NCI-H774 (cell line): ENCODE measurements around the gene TAF3.
"Not testable (repeated sequence)": the region's sequence is repeated elsewhere in the genome, so short reads cannot be mapped to it uniquely, and the experiment has no call there.

ENCODE experiments used
- DNase-seq: peaks from one replicate; lab custom pipeline; 2025; lab: John Stamatoyannopoulos, UW

TAF3 gene

DNA sequence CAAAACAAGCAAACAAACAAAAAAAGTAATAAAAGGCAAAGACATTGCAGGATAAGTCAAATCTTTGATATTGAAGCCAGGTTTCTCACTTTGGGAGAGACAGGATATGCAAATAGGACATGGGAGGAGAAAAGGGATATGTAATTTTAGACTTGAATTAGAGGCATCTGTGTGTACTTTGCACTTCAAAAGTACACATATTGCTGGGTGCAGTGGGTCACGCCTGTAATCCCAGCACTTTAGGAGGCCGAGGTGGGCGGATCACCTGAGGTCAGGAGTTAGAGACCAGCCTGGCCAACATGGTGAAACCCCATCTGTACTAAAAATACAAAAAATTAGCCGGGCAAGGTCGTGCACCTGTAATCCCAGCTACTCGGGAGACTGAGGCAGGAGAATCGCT lies 6.6 kb upstream of the TAF3 start:
- DNase-seq, result not testable (repeated sequence)

DNA sequence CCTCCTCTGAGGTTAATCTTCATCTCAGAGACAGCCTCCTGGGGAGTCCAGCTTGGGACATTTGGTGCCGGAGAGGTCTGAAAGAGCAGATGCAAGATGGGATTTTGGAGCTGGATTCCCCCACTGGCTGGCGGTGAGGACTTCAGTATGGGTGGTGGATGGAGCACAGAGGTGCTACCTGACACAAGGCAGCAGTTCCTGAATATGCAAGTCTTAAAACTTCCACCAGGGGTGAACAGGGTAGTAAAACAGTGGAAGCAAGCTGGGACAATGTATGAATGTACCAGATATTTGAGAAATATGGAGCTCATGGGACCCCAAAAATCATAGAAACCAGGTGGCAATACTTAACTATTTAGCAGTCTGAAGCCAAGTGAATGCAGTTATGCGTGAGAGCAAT lies 4.8 kb upstream of the TAF3 start:
- no peak for DNase-seq

DNA sequence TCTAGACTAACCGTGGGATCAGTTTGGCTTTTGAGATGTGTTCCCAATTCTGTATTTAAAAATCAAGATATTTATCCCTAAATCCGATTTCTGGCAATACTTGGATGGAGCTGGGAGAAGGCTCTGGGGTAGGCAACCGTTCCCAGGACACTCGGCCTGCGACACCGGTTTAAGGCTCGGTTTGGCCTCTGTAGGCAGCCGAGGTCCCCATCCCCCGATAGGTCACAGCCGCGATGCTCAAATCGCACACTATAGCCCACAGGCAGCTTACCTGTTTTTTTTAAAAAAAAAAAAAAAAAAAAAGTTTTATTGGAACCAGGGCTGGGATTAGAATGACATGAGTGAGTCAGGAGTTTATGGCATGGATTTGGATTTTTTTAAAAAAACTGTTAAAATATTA lies 729 bp upstream of the TAF3 start:
- no peak for DNase-seq

DNA sequence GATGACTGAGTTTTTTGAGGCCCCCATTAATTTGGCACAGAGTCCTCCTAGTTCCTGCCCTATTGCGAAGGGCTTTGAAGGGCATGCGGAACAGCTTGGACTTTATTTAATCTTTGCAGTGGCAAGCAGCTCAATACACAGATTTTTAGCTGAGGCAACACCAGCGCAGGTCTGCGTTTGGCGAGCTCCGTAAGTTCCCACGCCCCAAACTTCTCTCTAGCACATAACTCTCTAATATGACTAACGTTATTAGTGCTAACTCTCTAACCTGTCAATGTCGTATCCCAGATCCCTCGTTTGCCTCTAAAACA lies 366 bp upstream of the TAF3 start:
- DNase-seq, result no peak

DNA sequence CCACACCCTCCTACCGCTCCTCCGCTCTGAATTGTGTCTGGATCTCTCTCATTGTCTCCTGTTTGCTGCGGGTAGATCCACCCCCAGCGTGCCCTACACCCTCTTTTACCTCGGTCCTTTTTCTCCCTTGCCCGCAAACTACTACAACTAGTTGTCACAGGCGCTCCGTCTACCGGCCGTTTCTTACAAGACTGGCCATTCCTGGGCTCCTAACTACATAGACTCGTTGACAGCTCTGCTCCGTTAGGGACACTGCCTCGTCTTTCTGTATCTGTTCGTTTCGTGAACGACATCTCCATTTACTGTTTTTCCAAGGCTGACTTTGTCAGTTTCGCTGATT lies 786 bp downstream of the TAF3 start:
- no peak for DNase-seq

DNA sequence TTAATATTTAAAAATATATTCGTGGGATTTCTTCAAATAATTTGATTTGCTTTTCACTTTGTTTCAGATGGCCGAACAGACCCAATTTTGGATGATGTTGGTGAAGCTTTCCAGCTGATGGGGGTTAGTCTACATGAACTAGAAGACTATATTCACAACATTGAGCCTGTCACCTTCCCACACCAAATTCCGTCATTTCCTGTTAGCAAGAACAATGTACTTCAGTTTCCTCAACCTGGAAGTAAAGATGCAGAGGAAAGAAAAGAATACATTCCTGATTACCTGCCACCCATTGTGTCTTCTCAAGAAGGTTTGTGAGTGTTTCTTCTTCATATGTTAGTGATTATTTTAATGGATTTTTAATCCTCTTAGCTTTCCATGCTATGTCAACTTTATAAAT lies 5.9 kb downstream of the TAF3 start:
- DNase-seq, result no peak

DNA sequence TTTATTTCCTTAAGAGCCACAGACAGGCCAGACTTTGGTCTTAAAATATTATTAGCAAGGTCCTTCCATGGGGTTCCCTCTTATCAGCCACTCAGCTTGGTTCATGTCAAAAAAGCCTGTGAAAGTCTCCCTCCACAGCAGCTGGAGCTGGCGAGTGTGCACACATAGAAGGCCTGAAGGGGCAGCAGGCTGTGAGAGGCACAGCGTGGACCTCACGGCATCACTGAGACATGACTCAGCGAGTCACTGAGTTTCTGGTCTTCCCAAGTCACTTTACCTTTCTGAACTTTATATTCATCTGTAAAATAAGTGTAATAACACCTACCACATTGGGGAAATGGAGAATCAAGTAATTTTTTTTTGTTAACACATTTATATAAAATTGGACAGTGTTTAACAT lies 8.7 kb downstream of the TAF3 start:
- DNase-seq, result no peak

DNA sequence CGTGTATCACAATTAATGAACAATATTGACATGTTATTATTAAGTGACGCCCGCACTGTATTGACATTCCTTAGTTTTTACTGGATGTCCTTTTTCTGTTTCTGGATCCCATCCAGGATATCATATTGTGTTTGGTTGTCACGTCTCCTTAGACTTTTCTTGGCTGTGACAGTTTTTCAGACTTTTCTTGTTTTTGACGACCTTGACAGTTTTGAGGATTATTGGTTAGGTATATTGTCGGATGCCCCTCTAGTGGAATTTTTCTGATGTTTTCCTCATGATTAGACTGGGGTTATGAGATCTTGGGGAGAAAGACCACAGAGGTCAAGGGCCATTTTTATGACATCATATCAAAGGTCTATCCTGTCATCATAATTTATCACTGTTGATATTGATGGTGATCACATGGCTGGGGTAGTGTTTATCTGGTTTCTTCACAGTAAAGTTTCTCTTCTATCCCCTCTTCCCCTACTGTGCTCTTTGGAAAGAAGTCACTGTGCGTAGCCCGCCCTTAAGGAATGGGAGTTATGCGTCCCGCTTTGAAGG lies 11.1 kb downstream of the TAF3 start:
- no peak for DNase-seq

DNA sequence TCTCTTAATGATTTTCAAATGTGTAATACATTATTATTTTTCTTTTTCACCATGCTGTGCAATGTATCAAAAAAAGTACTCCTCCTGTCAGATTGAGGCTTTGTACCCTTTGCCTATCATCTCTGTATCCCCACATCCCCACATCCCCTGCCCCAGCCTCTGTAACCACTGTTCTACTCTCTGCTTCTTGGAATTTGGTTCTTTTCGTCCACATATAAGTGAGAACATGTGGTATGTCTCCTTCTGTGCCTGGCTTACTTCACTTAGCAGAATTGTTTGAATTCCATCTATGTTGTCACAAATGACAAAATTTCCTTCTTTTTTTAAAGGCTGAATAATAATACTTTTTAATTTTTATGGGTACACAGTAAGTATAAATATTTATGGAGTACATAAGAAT lies 13.8 kb downstream of the TAF3 start:
- DNase-seq, result no peak

DNA sequence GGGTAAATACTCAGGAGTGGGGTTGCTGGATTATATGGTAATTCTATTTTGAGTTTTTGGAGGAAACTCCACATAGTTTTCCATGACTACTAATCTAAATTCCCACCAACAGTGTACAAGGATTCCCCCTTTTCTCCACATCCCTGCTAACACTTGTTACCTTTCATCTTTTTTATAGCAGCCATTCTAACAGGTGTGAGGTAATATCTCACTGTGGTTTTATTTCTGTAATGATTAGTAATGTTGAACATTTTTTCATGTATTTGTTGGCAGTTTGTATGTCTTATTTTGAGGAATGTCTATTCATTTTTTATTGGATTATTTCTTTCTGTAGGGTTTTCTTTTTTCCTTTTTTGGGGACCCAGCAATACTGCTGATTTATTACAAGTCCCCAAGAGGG lies 14.9 kb downstream of the TAF3 start:
- no peak for DNase-seq

DNA sequence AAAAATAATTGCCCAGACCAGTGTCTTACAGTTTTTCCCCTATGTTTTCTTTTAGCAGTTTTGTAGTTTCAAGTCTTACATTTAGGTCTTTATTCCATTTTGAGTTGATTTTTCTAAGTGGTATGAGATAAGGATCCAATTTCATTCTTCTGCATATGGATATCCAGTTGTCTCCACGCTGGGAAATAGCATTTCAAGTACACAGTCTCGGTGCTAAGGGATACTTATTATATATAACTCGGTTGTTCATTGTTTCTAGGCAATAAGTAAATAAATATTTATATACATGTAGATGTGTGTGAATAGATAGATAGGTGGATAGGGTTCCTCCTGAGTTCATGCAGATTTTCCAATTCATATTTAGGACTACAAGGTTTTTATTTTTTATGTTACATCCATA lies 16.0 kb downstream of the TAF3 start:
- no peak for DNase-seq

DNA sequence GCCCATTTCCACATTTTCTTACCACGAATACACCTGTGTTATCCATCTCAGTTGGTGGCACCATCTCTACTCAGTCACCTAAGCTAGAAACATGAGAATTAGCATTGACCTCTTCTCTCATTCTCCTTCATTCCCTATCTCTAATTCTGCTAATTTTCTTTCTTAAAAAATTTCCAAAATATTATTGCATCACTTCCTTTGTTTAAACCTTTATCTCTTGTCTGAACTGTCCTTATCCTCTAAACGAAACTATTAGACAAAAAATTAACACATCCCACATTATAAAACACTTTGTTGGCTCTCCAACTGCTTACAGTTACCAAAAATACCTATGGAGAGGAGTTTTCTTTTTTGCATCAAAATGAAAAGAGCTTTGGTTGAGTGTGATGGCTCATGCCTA lies 18.3 kb downstream of the TAF3 start:
- no peak for DNase-seq

DNA sequence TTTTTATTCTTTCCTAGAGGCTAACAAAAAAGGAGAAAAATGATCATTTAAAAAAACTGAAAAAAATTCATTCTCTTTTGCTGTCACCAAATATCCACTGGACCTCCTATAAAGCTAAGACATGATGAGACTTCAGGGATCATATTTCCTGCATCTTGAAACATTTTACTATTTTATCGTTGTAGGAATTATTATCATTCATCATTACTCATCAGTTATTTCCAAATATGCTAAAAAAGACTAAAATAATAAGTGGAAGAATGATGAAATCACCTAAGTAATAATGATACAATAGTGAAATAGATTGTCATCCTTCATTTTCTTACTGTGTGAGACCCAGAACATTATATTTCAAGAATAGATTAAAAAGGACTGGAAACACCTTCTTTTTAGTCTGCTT lies 28.3 kb downstream of the TAF3 start:
- no peak for DNase-seq

DNA sequence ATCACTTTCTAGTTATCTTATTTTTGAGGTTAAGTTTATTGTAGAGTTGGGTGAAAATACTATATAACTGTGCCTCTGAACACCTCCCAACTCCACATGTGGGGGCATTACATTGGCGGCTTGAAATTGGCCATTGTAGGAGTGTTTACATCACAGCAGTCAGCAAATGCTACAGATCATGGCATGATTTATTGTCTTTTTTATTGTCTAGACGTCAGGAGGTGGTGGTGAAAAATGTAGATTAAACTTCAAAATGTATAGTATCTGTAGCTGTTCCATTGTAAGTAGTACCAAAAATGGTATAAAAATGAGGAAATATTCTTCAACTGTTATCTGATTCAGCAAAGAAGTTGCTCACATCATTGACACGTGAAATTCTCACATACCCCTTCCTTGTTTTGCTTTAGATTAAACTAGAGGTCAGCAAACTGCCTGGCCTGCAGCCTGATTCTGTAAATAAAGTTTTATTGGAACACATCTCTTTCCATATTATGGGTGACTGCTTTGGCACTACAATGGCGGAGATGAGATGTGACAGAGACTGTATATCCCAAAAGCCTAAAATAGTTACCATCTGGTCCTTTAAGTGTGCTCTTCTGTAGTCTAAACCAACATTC lies 35.0 kb downstream of the TAF3 start:
- DNase-seq, result no peak

DNA sequence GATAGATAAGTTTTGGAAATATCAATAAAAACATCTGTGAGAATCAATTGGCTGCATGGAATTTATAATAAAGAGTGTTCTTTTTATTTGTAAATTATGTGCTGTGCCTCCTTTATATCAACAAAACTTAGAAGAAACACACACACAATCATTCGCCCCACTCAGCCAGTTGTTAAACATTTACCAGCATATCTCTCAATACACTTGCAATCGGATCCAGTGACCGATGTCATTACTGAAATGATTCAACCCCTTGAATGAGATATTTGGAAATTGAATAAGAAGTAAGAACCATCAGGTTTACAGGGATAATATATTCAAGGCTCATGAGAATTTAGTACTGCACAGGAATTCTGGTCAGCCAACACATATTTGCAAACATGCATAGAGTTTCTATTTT lies 35.6 kb downstream of the TAF3 start:
- no peak for DNase-seq

DNA sequence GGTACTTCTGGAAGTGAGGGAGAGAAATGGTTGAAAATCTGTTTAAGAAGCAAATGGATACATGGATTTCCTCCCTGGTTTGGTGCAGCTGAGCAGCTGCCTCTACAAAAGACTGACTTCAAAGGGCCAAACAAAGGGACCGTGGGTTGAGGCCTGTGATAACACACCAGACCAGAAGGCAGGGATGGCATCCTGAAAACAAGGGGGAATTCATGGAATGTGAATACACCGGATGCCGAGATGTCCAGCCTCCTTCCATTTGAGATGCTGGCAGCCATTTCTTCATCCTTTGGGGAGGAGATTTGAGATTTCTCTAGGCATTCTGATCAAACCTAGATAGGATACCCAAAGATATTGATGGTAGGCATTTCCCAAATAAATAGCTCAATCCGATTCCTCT lies 36.9 kb downstream of the TAF3 start:
- no peak for DNase-seq

DNA sequence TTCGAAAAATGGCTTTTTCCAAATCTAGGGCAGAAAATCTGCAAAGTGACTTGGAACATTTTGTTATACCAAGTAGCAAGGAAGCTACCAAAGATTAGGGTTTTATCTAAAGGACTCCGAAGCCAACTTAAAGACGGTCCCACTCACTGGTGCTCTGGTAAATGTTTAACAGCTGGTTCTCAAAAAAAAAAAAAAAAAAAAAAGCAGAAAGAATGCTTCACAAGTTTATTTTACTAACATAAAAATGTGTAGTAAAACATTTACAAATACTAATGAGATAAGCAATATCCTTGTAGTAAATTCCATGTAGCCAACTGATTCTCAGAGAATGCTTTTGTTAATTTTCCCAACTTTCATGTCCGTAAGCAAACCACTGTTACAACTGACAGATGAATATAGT lies 38.4 kb downstream of the TAF3 start:
- no peak for DNase-seq

DNA sequence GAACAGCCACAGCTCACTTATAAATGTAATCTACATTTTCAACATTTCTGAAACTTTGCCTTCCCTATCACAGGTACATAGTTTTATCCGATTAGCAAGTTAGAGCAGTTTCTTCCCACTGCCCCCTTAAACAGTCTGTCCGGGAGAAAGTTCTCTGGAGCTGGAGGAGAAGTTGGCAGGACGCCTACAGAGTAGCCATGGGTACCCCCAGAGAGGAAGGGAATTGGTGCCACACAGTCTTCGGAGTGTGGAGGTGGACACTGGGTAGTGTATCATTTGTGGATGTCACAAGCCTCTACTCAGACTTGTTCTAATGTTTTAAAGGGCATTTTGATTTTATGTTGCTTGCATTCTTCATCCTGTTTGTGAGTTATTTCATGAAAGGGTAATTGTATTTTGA lies 39.0 kb downstream of the TAF3 start:
- DNase-seq, result no peak

DNA sequence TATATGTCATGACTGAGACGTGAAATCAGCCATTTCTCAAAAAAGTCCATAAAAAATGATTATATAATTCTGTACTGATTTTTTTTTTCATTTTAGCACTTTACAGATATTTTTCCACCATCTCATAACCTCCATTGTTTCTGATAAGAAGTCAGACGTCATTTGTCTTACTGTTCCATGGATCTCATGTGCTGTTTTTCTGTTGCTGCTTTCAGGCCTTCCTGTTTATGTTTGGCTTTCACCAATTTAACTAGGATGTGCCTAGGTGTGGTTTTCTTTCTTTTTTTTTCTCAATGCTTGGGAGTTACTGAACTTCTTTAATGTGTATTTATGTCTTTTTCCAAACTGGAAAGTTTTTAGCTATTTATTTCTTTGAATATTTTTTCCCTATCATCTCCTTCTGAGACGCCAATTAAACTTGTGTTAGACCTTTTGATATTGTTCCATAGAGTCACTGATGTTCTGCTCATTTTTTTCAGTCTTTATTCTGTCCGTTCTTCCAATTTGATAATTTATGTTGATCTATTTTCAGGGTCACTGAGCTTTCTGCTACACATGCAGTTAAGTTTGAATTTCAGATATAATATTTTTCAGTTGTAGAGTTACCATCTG lies 43.3 kb downstream of the TAF3 start:
- no peak for DNase-seq

DNA sequence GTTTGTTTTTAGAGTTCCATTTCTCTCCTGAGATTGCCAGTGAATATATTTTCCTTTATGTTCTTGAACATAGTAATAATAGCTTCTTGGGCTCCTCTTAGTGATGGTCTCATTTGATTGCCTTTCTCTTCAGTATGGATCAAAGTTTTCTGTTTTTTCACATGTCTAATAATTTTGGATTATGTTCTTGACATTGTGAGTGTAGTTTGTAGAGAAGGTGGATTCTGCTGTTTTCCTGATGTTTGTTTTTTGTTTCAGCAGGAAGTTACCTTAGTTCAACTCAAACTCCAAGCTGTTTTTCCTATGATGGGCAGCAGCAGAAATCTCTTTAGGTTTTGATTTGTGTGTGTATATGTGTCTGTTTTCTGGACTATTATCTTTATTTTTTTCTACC lies 43.8 kb downstream of the TAF3 start:
- no peak for DNase-seq

DNA sequence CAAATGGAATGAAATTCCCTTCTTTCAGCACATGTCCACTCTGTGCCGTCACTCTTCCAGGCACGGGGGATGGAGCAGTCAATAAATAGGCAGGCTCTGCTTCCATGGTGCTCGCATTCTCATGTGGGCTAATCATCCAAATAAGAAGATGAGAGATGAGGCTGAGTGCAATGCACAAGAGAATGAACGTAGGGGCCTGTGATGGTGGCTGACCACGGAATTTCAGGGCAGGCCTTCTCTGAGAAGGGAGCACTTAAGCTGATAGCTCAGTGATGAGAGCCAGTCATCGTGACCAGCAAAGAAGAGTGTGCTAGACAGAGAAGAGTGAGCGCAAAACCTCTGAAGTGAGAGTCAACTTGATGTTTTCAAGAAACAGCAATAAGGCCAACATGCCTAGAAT lies 47.9 kb downstream of the TAF3 start:
- no peak for DNase-seq

DNA sequence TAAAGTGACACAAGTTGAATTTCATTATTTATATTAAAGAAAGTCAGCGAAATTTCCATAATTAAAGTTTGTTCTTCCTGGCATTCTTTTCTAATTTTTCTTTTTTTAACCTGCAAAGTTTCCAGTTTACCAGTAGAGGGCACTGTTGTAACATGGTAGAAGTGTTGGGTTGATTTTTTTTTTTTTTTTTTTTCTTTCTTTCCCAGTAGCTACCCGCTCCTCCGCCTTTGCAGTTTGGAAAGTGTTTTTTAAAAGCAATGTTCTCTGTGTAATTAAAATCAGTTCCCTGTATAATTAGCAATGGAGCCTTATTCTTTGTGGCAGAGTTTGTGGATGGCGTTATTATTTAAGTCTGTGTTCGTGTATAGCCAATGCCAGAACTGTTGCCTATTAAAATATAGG lies 53.7 kb downstream of the TAF3 start:
- peak; percentile 4 for DNase-seq

DNA sequence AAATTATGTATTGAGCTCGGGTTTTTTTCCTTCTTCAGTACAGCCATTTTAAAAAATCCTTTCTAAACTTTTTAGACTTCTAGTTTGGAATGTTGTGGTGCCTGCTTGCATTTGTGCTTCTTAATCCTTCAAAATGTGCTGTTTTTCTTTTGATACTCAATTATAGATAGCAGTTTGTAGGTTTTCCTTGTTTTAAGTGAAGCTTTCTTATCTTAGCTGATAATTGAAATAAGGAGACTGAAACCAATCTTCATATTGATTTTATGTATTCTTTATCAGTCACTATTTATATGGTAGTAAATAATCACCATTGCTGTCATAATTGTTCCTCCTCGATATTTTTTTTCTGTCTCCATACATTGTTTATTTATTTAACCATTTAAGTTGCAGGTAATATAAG lies 56.6 kb downstream of the TAF3 start:
- no peak for DNase-seq

DNA sequence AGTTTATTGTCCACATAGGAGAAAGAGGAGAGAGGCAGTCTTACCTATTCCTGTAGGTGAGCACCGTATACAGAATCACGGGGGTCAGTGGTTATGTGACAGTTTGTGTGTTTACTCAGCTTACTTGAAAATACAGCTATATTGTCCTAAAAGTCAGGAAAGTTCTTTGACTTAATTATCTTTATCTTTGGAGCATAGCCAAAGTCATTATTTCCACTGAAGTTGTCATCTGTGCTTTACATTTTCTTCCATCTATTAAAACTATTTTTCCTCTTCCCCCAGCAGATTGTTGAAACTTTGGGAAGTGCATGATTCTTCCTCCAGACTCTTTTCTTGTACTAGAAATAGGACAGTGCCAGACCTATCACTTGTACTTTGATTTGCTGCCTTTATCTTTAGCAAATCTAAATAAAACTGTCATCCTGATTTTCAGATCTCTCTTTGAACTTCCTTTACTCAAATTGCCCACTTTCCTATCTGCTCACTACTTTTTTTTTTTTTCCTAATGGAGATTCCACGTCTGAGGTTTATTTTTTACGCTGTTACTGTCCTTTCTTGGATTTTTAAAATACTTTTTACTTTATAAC lies 58.3 kb downstream of the TAF3 start:
- DNase-seq, result no peak
